GM12801 (cell line): ENCODE measurements around the gene NOCT.

Experiments
- TF ChIP-seq, protein P1 (sequence below): IDR thresholded peaks from one replicate; pipeline ENCODE4 v1.5.1; 2011; ENCODE audit warnings: control low read depth; ENCODE audit not compliant: insufficient read length; ENCODE audit errors: extremely low read depth

NOCT gene

DNA sequence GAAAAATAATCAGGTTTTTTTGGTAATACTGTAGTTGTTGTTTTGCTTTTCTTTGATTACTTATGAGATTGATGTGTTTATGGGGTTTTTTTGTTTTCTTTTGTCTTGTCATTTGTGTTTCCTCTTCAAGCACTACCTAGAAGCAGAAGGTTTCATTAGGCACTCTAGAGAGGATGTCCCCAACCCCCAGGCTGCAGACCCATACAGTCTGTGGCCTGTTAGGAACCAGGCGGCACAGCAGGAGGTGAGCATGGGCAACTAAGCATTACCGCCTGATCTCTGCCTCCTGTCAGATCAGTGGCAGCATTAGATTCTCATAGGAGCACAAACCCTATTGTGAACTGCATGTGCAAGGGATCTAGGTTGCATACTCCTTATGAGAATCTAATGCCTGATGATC is 22.9 kb upstream of the NOCT start:
- TF ChIP-seq, protein P1, sequence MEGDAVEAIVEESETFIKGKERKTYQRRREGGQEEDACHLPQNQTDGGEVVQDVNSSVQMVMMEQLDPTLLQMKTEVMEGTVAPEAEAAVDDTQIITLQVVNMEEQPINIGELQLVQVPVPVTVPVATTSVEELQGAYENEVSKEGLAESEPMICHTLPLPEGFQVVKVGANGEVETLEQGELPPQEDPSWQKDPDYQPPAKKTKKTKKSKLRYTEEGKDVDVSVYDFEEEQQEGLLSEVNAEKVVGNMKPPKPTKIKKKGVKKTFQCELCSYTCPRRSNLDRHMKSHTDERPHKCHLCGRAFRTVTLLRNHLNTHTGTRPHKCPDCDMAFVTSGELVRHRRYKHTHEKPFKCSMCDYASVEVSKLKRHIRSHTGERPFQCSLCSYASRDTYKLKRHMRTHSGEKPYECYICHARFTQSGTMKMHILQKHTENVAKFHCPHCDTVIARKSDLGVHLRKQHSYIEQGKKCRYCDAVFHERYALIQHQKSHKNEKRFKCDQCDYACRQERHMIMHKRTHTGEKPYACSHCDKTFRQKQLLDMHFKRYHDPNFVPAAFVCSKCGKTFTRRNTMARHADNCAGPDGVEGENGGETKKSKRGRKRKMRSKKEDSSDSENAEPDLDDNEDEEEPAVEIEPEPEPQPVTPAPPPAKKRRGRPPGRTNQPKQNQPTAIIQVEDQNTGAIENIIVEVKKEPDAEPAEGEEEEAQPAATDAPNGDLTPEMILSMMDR: no peak

DNA sequence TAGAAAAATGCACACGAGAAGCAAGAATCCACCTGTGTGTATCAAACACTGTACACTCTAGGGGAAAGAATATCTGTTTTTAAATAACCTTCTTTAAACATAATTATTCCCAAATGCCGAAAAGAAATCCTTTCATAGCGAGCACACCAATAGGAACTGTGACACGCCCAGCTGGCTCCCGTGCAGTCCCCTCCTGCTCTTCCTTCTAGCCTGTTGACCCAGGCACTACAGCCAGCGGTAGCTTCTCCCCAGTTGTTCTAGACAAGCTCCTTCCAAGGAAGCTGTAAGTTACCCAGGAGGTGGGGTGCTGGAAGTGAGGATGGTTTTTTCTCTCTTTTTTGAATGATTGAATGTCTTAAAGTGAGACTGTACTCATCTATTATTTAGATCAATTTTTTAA is 19.5 kb upstream of the NOCT start:
- TF ChIP-seq, protein P1: no peak

GRCh38 chr4:138999666-139000065 is 15.9 kb upstream of the NOCT start:
- TF ChIP-seq, protein P1: no peak

GRCh38 chr4:139005774-139006173 is 9.8 kb upstream of the NOCT start:
- TF ChIP-seq, protein P1: no peak

DNA sequence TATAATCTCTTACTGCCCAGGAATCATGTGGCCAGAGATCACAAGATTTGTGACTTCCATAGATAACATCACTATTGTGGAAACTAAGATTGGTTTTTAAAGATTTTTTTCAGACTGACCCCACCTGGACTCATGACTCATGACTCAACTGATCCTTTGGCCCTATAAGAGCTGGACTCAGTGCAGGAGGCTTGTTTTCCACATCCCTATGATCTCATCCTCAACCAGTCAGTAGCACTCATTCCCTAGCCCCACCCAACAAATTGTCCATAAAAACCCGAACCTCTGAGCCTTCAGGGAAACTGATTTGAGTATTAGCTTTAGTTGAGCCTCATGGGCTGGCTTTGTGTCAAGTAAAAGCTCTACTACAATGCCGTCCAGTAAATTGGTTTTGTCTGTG is 7.9 kb upstream of the NOCT start:
- TF ChIP-seq, protein P1: no peak

DNA sequence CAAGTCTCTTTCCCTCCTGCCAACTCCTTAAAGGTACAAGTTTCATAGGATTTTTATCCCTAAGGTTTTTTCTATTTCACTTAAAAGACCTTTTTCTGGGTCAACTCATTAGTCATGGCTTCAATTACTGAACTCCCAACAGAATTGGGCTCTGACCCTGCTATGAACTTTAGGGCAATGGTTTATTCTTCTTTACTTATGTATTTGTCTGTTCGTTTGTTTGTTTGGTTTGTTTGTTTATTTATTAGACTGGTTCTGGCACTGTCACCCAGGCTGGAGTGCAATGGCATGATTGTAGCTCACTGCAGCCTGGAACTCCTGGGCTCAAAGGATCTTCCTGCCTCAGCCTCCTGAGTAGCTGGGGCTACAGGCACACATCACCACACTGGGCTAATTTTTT is 5.9 kb upstream of the NOCT start:
- TF ChIP-seq, protein P1: no peak

DNA sequence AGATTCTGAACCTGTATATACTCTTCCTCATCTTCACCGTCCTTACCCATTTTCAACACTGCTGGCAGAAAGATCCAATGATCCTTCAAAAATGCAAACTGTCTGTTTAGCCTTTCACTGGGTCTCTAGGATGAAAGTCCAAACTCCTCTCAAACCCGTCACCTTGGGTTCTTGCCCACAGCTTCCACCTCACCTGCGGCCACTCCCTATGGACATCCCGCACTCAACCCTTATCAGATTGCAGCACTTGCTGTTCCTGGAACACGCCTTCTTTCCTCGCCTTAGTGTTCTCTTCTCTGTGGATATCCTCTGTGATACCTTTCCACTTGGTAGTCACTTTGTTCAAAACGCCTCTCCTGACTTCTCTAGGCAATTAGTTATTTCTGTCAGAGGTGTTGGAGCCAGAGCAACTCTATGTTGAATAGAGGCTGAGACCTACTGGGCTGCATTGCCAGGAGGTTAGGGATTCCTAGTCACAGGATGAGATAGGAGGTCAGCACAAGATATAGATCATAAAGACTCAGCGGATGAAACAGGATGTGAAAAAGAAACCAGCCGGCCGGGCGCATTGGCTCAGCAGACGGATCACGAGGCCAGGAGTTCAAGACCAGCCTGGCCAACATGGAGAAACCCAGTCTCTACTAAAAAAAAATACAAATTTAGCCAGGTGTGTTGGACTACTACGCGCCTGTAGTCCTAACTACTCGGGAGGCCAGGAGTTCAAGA is 4.2 kb upstream of the NOCT start:
- TF ChIP-seq, protein P1: no peak
